ENCODE results near the gene FOXO1. TPM values are rescaled to one million over a fixed set of nuclear protein-coding genes. Genes with fewer than 3 reads are reported as not detected.

FOXO1 gene
- total and polyA plus RNA-seq, 2 experiments from 2014 or later = 10.5 to 14.0 TPM

GRCh38 chr13:40624383-40624782 lies 42.1 kb downstream of the FOXO1 start:
- TF ChIP-seq, protein P1, sequence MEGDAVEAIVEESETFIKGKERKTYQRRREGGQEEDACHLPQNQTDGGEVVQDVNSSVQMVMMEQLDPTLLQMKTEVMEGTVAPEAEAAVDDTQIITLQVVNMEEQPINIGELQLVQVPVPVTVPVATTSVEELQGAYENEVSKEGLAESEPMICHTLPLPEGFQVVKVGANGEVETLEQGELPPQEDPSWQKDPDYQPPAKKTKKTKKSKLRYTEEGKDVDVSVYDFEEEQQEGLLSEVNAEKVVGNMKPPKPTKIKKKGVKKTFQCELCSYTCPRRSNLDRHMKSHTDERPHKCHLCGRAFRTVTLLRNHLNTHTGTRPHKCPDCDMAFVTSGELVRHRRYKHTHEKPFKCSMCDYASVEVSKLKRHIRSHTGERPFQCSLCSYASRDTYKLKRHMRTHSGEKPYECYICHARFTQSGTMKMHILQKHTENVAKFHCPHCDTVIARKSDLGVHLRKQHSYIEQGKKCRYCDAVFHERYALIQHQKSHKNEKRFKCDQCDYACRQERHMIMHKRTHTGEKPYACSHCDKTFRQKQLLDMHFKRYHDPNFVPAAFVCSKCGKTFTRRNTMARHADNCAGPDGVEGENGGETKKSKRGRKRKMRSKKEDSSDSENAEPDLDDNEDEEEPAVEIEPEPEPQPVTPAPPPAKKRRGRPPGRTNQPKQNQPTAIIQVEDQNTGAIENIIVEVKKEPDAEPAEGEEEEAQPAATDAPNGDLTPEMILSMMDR (IDR thresholded peaks at IDR 0.05; ENCODE audit: low read depth, low read length) = no peak
- H3K4me1 ChIP-seq (ENCODE audit: low read depth) = no peaks in the 10 kb centered on the region
- H3K9me3 ChIP-seq (ENCODE audit: low read depth) = no peaks in the 10 kb centered on the region
- no peaks in the 10 kb centered on the region for H3K36me3 ChIP-seq
- no peak overlapping the region for H3K27ac ChIP-seq
- H3K27me3 ChIP-seq = no peaks in the 10 kb centered on the region
- peak in 1 of 2 donors; percentile 23 for DNase-seq (ENCODE audit: low read depth in 1 of 2, low spot score in 1 of 2)
- H3K4me3 ChIP-seq = no peak overlapping the region

- Histone ChIP-seq H3K27me3 (no peaks in the 10 kb centered on the region), H3K4me1 (ENCODE audit: low read depth) (no peaks in the 10 kb centered on the region), H3K4me3 (no peak overlapping the region), H3K36me3 (no peaks in the 10 kb centered on the region), H3K9me3 (ENCODE audit: low read depth) (no peaks in the 10 kb centered on the region), H3K27ac (no peak overlapping the region)
- TF ChIP-seq, protein P1 (IDR thresholded peaks at IDR 0.05; ENCODE audit: low read depth, low read length) = no peak
- no peak for DNase-seq (ENCODE audit: low read depth in 1 of 2, low spot score in 1 of 2)
Measured at GRCh38 chr13:40622761-40623160, 43.7 kb downstream of the FOXO1 start.

DNA sequence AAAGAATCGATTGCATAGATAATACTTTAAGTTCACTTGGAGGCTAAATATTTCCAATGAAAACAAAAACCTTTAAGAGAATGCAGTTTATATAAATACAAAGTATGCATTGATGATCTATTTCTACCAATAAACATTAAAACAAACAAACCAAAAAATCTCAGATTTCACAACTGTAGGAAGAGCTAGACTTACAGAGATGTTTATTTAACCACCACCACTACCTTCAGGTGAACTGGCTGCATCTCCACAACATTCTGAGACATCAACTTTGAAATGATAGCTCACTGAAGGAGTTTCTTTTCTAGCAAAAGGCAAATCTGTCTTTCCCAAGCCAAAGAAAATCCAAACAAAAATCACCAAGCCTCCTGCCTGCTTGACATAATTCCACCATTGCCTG lies 44.2 kb downstream of the FOXO1 start:
- no peak overlapping the region for H3K27ac ChIP-seq
- H3K4me3 ChIP-seq = no peak overlapping the region

GRCh38 chr13:40619479-40619814 lies 47.0 kb downstream of the FOXO1 start:
- no peaks in the 10 kb centered on the region for H3K36me3 ChIP-seq
- no peaks in the 10 kb centered on the region for H3K9me3 ChIP-seq (ENCODE audit: low read depth)
- peaks cover 6% of the 10 kb centered on the region for H3K4me1 ChIP-seq (ENCODE audit: low read depth)
- H3K27me3 ChIP-seq = no peaks in the 10 kb centered on the region
- no peak overlapping the region for H3K27ac ChIP-seq
- DNase-seq (ENCODE audit: low read depth in 1 of 2, low spot score in 1 of 2) = no peak
- no peak overlapping the region for H3K4me3 ChIP-seq
- TF ChIP-seq, protein P1 (IDR thresholded peaks at IDR 0.05; ENCODE audit: low read depth, low read length) = no peak

More for the DNA sequence above, 44.2 kb downstream of the FOXO1 start:
- no peaks in the 10 kb centered on the region for H3K36me3 ChIP-seq
- H3K9me3 ChIP-seq (ENCODE audit: low read depth) = no peaks in the 10 kb centered on the region
- no peaks in the 10 kb centered on the region for H3K4me1 ChIP-seq (ENCODE audit: low read depth)
- DNase-seq (ENCODE audit: low read depth in 1 of 2, low spot score in 1 of 2) = no peak
- no peaks in the 10 kb centered on the region for H3K27me3 ChIP-seq
- TF ChIP-seq, protein P1 (IDR thresholded peaks at IDR 0.05; ENCODE audit: low read depth, low read length) = no peak

GRCh38 chr13:40618581-40619478 lies 47.6 kb downstream of the FOXO1 start:
- DNase-seq (ENCODE audit: low read depth in 1 of 2, low spot score in 1 of 2) = no peak
- H3K4me1 ChIP-seq (ENCODE audit: low read depth) = peaks cover 13% of the 10 kb centered on the region
- H3K27ac ChIP-seq = no peak overlapping the region
- no peaks in the 10 kb centered on the region for H3K36me3 ChIP-seq
- no peaks in the 10 kb centered on the region for H3K9me3 ChIP-seq (ENCODE audit: low read depth)
- H3K27me3 ChIP-seq = no peaks in the 10 kb centered on the region
- H3K4me3 ChIP-seq = no peak overlapping the region
- TF ChIP-seq, protein P1 (IDR thresholded peaks at IDR 0.05; ENCODE audit: low read depth, low read length) = no peak
